HEK293T (cell line): ENCODE results near the gene PTPRG.

Source experiments
- ARNT ChIP-seq: fragments of 450-650 bp; IDR thresholded peaks from 2 replicates; pipeline ENCODE4 v1.6.1; 2017; ENCODE audit warnings: mild to moderate bottlenecking
- BHLHE40 ChIP-seq: fragments of 450-650 bp; IDR thresholded peaks from 2 replicates; pipeline ENCODE4 v1.6.1; 2016; ENCODE audit warnings: mild to moderate bottlenecking, moderate library complexity, borderline replicate concordance
- CTBP1 ChIP-seq: fragments of 450-650 bp; IDR thresholded peaks from 2 replicates; pipeline ENCODE4 v1.6.1; 2016; ENCODE audit warnings: borderline replicate concordance
- ELF4 ChIP-seq: fragments of 450-650 bp; IDR thresholded peaks from 2 replicates; pipeline ENCODE4 v1.6.1; 2017; ENCODE audit warnings: antibody characterized with exemption
- FOXA1 ChIP-seq: fragments of 450-650 bp; IDR thresholded peaks from 2 replicates; pipeline ENCODE4 v1.6.1; 2016; ENCODE audit warnings: mild to moderate bottlenecking
- FOXM1 ChIP-seq: fragments of 450-650 bp; IDR thresholded peaks from 2 replicates; pipeline ENCODE4 v1.6.1; 2017; ENCODE audit warnings: mild to moderate bottlenecking, borderline replicate concordance
- L3MBTL2 ChIP-seq: fragments of 450-650 bp; conservative IDR thresholded peaks from 2 replicates; pipeline ENCODE4 v1.6.1; 2016; ENCODE audit warnings: mild to moderate bottlenecking
- LEF1 ChIP-seq: fragments of 450-650 bp; IDR thresholded peaks from 2 replicates; pipeline ENCODE4 v1.6.1; 2017; ENCODE audit warnings: mild to moderate bottlenecking, borderline replicate concordance
- SP1 ChIP-seq: fragments of 450-650 bp; IDR thresholded peaks from 2 replicates; pipeline ENCODE4 v1.6.1; 2017
- TARDBP ChIP-seq: fragments of 450-650 bp; IDR thresholded peaks from 2 replicates; pipeline ENCODE4 v1.6.1; 2016

DNA sequence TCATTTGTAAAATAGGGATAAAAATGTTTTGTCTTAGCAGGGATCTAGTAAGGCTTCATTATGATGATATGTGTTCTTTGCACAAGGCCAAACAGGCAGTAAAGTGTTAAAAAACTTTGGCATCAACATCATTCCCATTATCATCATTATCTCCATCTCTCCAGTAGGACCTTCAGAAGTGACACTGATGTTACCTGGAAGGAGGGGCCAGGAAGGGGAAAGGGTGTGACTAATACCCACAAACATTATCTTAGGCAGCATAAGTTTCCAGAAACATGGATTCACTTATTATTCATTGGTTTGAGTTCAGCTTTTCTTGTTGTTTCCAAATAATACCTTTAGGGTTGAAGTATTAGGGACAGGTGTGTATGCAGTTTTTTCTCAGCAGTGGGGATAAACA lies 399.6 kb downstream of the PTPRG start:
- TF ChIP-seq ELF4, result no peak
- TF ChIP-seq FOXM1, result no peak
- no peak for TF ChIP-seq ARNT
- no peak for TF ChIP-seq L3MBTL2
- no peak for TF ChIP-seq BHLHE40
- TF ChIP-seq TARDBP, result no peak
- no peak for TF ChIP-seq LEF1
- TF ChIP-seq SP1, result no peak
- no peak for TF ChIP-seq FOXA1
- no peak for TF ChIP-seq CTBP1
